GM21367 (cell line): ENCODE results near the gene SUCLG2.

Source experiments
- ATAC-seq: cut with Tn5 transposase; IDR thresholded peaks from one replicate; pipeline ENCODE4 v1.9.1; 2021; ENCODE audit not compliant: unreplicated experiment

SUCLG2 gene

GRCh38 chr3:67334588-67334987 is 319.8 kb downstream of the SUCLG2 start:
- no peak for ATAC-seq

- peak; percentile 70 for ATAC-seq
Measured at GRCh38 chr3:67329358-67329757, 325.1 kb downstream of the SUCLG2 start.

- no peak for ATAC-seq
Measured at GRCh38 chr3:67327582-67327981, 326.8 kb downstream of the SUCLG2 start.

- no peak for ATAC-seq
Measured at GRCh38 chr3:67325231-67325630, 329.2 kb downstream of the SUCLG2 start.
